K562 (cell line): ENCODE data around the gene TMEM203. TPM values are rescaled to one million over a fixed set of nuclear protein-coding genes. Genes with fewer than 3 reads are reported as not detected.
A peak's percentile ranks its signal among the peaks of the same experiment; 100 is the strongest.

ENCODE experiments used
- CEBPB ChIP-seq: fragments of 450-650 bp; IDR thresholded peaks from 2 replicates; pipeline ENCODE4 v1.6.1; 2016; ENCODE audit warnings: missing genetic modification characterization, missing compliant biosample characterization
- ERF ChIP-seq: fragments of 450-650 bp; formaldehyde crosslinking; IDR thresholded peaks from 2 replicates; pipeline ENCODE4 v1.4.0; 2020; ENCODE audit warnings: mild to moderate bottlenecking, mixed read lengths
- ESRRB ChIP-seq: fragments of 250-450 bp; sonication (Bioruptor Pico); IDR thresholded peaks from 2 replicates; pipeline ENCODE4 v1.5.0; 2020; ENCODE audit warnings: mild to moderate bottlenecking, moderate library complexity, borderline replicate concordance
- FOXA3 ChIP-seq, 2 experiments: fragments of 450-650 bp in 1 of 2; sonication (generic) in 1 of 2; formaldehyde crosslinking; IDR thresholded peaks in 1 of 2; conservative IDR thresholded peaks in 1 of 2; 2 replicates each; pipeline versions ENCODE4 v1.4.0 to v1.8.0; 2020 to 2022; ENCODE audit warnings: mild to moderate bottlenecking in 2 of 2, missing genetic modification reagents in 1 of 2
- HDGF ChIP-seq: fragments of 450-650 bp; IDR thresholded peaks from 2 replicates; pipeline ENCODE4 v1.6.1; 2016
- KLF16 ChIP-seq: IDR thresholded peaks from 2 replicates; pipeline ENCODE4 v1.6.1; 2016; ENCODE audit warnings: antibody characterized with exemption
- MAX ChIP-seq: sonication (generic); formaldehyde crosslinking; IDR thresholded peaks from 2 replicates; pipeline ENCODE4 v1.9.0; 2022; ENCODE audit warnings: mild to moderate bottlenecking, missing genetic modification reagents
- NELFE ChIP-seq: IDR thresholded peaks from 2 replicates; pipeline ENCODE4 v1.6.1; 2011; ENCODE audit warnings: mild to moderate bottlenecking; ENCODE audit not compliant: insufficient read depth, insufficient read length
- ZBED1 ChIP-seq: IDR thresholded peaks from 2 replicates; pipeline ENCODE4 v1.6.1; 2014
- ZNF124 ChIP-seq: sonication (generic); formaldehyde crosslinking; IDR thresholded peaks from 2 replicates; pipeline ENCODE4 v1.8.1; 2022; ENCODE audit warnings: missing genetic modification reagents
- ZNF165 ChIP-seq: fragments of 250-450 bp; sonication (Bioruptor Pico); IDR thresholded peaks from 2 replicates; pipeline ENCODE4 v1.4.0; 2020; ENCODE audit warnings: borderline replicate concordance
- ZNF263 ChIP-seq: sonication (generic); formaldehyde crosslinking; IDR thresholded peaks from 2 replicates; pipeline ENCODE4 v1.8.0; 2022; ENCODE audit warnings: mild to moderate bottlenecking, missing genetic modification reagents, borderline replicate concordance
- ZNF445 ChIP-seq: fragments of 250-450 bp; sonication (Bioruptor Pico); IDR thresholded peaks from 2 replicates; pipeline ENCODE4 v1.4.0; 2020; ENCODE audit warnings: low read depth, mild to moderate bottlenecking, moderate library complexity
- ZNF507 ChIP-seq: conservative IDR thresholded peaks from 2 replicates; pipeline ENCODE4 v1.6.1; 2017; ENCODE audit warnings: missing genetic modification characterization, missing compliant biosample characterization
- polyA plus RNA-seq, 8 experiments: library from polyadenylated mRNA; depleted of rRNA in 4 of 8; stranded (reverse) in 5 of 8; unstranded in 3 of 8; fragments of >200 nt; fragmentation: Nextera tagmentation in 2 of 8; fragmentation: Illumina TruSeq in 1 of 8; extraction: Ambion mirVana in 2 of 8; extraction: Trizol in 1 of 8; gene quantifications; 2 replicates each; pipeline versions ENCODE4 v1.2.1 to v1.2.3, GENCODE V29; 2011 to 2014; ENCODE audit warnings: inconsistent platforms in 1 of 8, missing spikeins in 1 of 8
- total RNA-seq, 7 experiments: library from RNA; depleted of rRNA in 6 of 7; stranded (reverse); fragments of >200 nt in 6 of 7; fragmentation: Illumina TruSeq in 2 of 7; extraction: Trizol in 2 of 7; gene quantifications; 2 replicates each; pipeline versions ENCODE4 v1.2.1 to v1.2.3, GENCODE V29; 2011 to 2021; ENCODE audit warnings: low replicate concordance in 1 of 7
- TF ChIP-seq, protein P1 (sequence below), 2 experiments: fragments of 200-800 bp in 1 of 2; sonication (Bioruptor generic) in 1 of 2; sonication (generic) in 1 of 2; formaldehyde crosslinking in 1 of 2; IDR thresholded peaks in 1 of 2; conservative IDR thresholded peaks in 1 of 2; 2 replicates each; pipeline versions ENCODE4 v1.5.0 to v1.6.1; 2016 to 2020; ENCODE audit warnings: missing compliant biosample characterization in 1 of 2, missing genetic modification characterization in 1 of 2, missing genetic modification reagents in 1 of 2
- TF ChIP-seq, protein P2 (sequence below): sonication (generic); formaldehyde crosslinking; IDR thresholded peaks from 2 replicates; pipeline ENCODE4 v1.8.1; 2023; ENCODE audit warnings: missing genetic modification reagents, mild to moderate bottlenecking, borderline replicate concordance
- TF ChIP-seq, protein P3 (sequence below): sonication (generic); formaldehyde crosslinking; IDR thresholded peaks from 2 replicates; pipeline ENCODE4 v1.5.0; 2020; ENCODE audit warnings: missing genetic modification reagents
- TF ChIP-seq, protein P4 (sequence below), 2 experiments: fragments of 450-650 bp; IDR thresholded peaks; 2 replicates each; pipeline ENCODE4 v1.6.1; 2016

The TMEM203 gene
- total and polyA plus RNA-seq, 9 of the 15 experiments (the other 6 are each of a cell fraction or from before 2014, with no cell fraction given): 8.8 to 59.5 (median 37.6) TPM

- TF ChIP-seq FOXA3 (CRISPR knock-in tag; conservative IDR thresholded peaks at IDR 0.05 in 1 of 2, IDR thresholded peaks at IDR 0.05 in 1 of 2) (peak in 1 of 2 experiments; percentile 55; a peak in 1 of 4 replicates), HDGF (no peak), ZNF445 (CRISPR knock-in tag) (0 out of 2 replicates have a peak, but pooled peaks have one; percentile 68), ERF (peak; percentile 85), ZNF507 (tag) (no peak), ZNF263 (CRISPR knock-in tag) (no peak), CEBPB (no peak), ESRRB (CRISPR knock-in tag) (0 out of 2 replicates have a peak, but pooled peaks have one; percentile 4), MAX (CRISPR knock-in tag) (0 out of 2 replicates have a peak, but pooled peaks have one; percentile 27), NELFE (no peak), ZNF124 (CRISPR knock-in tag) (0 out of 2 replicates have a peak, but pooled peaks have one; percentile 17), ZNF165 (CRISPR knock-in tag) (no peak), ZBED1 (0 out of 2 replicates have a peak, but pooled peaks have one; percentile 13), KLF16 (no peak)
- TF ChIP-seq, protein P1, sequence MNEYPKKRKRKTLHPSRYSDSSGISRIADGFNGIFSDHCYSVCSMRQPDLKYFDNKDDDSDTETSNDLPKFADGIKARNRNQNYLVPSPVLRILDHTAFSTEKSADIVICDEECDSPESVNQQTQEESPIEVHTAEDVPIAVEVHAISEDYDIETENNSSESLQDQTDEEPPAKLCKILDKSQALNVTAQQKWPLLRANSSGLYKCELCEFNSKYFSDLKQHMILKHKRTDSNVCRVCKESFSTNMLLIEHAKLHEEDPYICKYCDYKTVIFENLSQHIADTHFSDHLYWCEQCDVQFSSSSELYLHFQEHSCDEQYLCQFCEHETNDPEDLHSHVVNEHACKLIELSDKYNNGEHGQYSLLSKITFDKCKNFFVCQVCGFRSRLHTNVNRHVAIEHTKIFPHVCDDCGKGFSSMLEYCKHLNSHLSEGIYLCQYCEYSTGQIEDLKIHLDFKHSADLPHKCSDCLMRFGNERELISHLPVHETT (CRISPR knock-in tag; conservative IDR thresholded peaks at IDR 0.05 in 1 of 2, IDR thresholded peaks at IDR 0.05 in 1 of 2): no peak
- TF ChIP-seq, protein P2, sequence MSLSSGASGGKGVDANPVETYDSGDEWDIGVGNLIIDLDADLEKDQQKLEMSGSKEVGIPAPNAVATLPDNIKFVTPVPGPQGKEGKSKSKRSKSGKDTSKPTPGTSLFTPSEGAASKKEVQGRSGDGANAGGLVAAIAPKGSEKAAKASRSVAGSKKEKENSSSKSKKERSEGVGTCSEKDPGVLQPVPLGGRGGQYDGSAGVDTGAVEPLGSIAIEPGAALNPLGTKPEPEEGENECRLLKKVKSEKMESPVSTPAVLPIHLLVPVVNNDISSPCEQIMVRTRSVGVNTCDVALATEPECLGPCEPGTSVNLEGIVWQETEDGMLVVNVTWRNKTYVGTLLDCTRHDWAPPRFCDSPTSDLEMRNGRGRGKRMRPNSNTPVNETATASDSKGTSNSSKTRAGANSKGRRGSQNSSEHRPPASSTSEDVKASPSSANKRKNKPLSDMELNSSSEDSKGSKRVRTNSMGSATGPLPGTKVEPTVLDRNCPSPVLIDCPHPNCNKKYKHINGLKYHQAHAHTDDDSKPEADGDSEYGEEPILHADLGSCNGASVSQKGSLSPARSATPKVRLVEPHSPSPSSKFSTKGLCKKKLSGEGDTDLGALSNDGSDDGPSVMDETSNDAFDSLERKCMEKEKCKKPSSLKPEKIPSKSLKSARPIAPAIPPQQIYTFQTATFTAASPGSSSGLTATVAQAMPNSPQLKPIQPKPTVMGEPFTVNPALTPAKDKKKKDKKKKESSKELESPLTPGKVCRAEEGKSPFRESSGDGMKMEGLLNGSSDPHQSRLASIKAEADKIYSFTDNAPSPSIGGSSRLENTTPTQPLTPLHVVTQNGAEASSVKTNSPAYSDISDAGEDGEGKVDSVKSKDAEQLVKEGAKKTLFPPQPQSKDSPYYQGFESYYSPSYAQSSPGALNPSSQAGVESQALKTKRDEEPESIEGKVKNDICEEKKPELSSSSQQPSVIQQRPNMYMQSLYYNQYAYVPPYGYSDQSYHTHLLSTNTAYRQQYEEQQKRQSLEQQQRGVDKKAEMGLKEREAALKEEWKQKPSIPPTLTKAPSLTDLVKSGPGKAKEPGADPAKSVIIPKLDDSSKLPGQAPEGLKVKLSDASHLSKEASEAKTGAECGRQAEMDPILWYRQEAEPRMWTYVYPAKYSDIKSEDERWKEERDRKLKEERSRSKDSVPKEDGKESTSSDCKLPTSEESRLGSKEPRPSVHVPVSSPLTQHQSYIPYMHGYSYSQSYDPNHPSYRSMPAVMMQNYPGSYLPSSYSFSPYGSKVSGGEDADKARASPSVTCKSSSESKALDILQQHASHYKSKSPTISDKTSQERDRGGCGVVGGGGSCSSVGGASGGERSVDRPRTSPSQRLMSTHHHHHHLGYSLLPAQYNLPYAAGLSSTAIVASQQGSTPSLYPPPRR (CRISPR knock-in tag): no peak
- TF ChIP-seq, protein P3, sequence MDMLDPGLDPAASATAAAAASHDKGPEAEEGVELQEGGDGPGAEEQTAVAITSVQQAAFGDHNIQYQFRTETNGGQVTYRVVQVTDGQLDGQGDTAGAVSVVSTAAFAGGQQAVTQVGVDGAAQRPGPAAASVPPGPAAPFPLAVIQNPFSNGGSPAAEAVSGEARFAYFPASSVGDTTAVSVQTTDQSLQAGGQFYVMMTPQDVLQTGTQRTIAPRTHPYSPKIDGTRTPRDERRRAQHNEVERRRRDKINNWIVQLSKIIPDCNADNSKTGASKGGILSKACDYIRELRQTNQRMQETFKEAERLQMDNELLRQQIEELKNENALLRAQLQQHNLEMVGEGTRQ: peak; percentile 14; the same call in 1 of the 2 replicates
- TF ChIP-seq, protein P4, sequence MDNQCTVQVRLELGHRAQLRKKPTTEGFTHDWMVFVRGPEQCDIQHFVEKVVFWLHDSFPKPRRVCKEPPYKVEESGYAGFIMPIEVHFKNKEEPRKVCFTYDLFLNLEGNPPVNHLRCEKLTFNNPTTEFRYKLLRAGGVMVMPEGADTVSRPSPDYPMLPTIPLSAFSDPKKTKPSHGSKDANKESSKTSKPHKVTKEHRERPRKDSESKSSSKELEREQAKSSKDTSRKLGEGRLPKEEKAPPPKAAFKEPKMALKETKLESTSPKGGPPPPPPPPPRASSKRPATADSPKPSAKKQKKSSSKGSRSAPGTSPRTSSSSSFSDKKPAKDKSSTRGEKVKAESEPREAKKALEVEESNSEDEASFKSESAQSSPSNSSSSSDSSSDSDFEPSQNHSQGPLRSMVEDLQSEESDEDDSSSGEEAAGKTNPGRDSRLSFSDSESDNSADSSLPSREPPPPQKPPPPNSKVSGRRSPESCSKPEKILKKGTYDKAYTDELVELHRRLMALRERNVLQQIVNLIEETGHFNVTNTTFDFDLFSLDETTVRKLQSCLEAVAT (IDR thresholded peaks at IDR 0.05): 0 out of 4 replicates have a peak, but pooled peaks of 1 of the 2 experiments have one; percentile 7
Observed at GRCh38 chr9:137243626-137244485, 38.4 kb upstream of the TMEM203 start (continued).
